HG03159 (cell line): ENCODE results near the gene SCAF11.

Source experiments
- ATAC-seq: cut with Tn5 transposase; IDR thresholded peaks from one replicate; pipeline ENCODE4 v1.9.1; 2021; ENCODE audit warnings: mild to moderate bottlenecking, moderate library complexity; ENCODE audit not compliant: unreplicated experiment

The SCAF11 gene

GRCh38 chr12:45986641-45987339, 3.6 kb downstream of the SCAF11 start:
- ATAC-seq: no peak

GRCh38 chr12:45981075-45981837, 9.1 kb downstream of the SCAF11 start:
- ATAC-seq: no peak

GRCh38 chr12:45980540-45980939, 9.8 kb downstream of the SCAF11 start:
- ATAC-seq: no peak

GRCh38 chr12:45978108-45978507, 12.3 kb downstream of the SCAF11 start:
- ATAC-seq: no peak

- no peak for ATAC-seq
These were observed 12.8 kb downstream of the SCAF11 start for GRCh38 chr12:45977620-45978019.

- ATAC-seq: no peak
These were observed 14.9 kb downstream of the SCAF11 start for GRCh38 chr12:45975506-45975905.

- ATAC-seq: no peak
These were observed 15.5 kb downstream of the SCAF11 start for GRCh38 chr12:45974883-45975282.

- no peak for ATAC-seq
These were observed 16.1 kb downstream of the SCAF11 start for GRCh38 chr12:45974171-45974719.

- no peak for ATAC-seq
These were observed 16.8 kb downstream of the SCAF11 start for GRCh38 chr12:45973526-45973925.

- no peak for ATAC-seq
These were observed 20.0 kb downstream of the SCAF11 start for GRCh38 chr12:45970391-45970790.

- no peak for ATAC-seq
These were observed 21.3 kb downstream of the SCAF11 start for GRCh38 chr12:45969084-45969483.

GRCh38 chr12:45966486-45966885, 23.9 kb downstream of the SCAF11 start:
- no peak for ATAC-seq

- no peak for ATAC-seq
These were observed 27.6 kb downstream of the SCAF11 start for GRCh38 chr12:45962553-45963325.

GRCh38 chr12:45959728-45960127, 30.6 kb downstream of the SCAF11 start:
- ATAC-seq: no peak

GRCh38 chr12:45959025-45959424, 31.3 kb downstream of the SCAF11 start:
- ATAC-seq: no peak

- no peak for ATAC-seq
These were observed 41.8 kb downstream of the SCAF11 start for GRCh38 chr12:45948546-45948945.

- ATAC-seq: no peak
These were observed 43.9 kb downstream of the SCAF11 start for GRCh38 chr12:45946435-45946834.

GRCh38 chr12:45944771-45945170, 45.6 kb downstream of the SCAF11 start:
- no peak for ATAC-seq

GRCh38 chr12:45939759-45940158, 50.6 kb downstream of the SCAF11 start:
- no peak for ATAC-seq

- ATAC-seq: no peak
These were observed 51.8 kb downstream of the SCAF11 start for GRCh38 chr12:45938566-45938965.

- no peak for ATAC-seq
These were observed 55.4 kb downstream of the SCAF11 start for GRCh38 chr12:45934956-45935355.
